Uterus (tissue), 2 donors: ENCODE data around the gene CPT1A.

ENCODE experiments used
- POLR2A ChIP-seq, 2 donors: fragments of 450-650 bp; IDR thresholded peaks; one replicate each; pipeline ENCODE4 v1.6.1; 2016; ENCODE audit warnings: antibody characterized with exemption in 2 of 2, mild to moderate bottlenecking in 1 of 2, moderate library complexity in 1 of 2
- TF ChIP-seq, protein P1 (sequence below), 4 experiments: fragments of 200-600 bp in 2 of 4; fragments of 450-650 bp in 2 of 4; sonication (generic) in 2 of 4; IDR thresholded peaks; one replicate each; pipeline ENCODE4 v1.5.1; 2016 to 2019; ENCODE audit warnings: antibody characterized with exemption in 4 of 4, mild to moderate bottlenecking in 2 of 4, moderate library complexity in 1 of 4

DNA sequence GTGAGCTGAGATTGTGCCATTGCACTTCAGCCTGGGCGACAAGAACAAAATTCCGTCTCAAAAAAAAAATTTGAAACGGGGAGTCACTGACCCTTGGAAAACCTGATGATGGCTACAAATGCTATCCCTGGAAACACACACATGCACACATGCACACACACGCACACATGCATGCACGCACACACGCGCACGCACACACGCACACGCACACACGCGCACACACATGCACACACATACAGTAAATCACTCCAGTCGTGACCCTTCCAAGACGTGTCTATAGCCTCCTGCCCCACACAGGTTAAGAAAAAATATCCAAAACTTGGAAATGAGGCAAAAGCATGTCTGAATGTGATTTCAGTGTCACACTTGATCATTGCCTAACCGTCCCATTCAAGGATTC lies 6.7 kb upstream of the CPT1A start:
- no peak for TF ChIP-seq POLR2A (IDR thresholded peaks at IDR 0.05)
- TF ChIP-seq, protein P1, sequence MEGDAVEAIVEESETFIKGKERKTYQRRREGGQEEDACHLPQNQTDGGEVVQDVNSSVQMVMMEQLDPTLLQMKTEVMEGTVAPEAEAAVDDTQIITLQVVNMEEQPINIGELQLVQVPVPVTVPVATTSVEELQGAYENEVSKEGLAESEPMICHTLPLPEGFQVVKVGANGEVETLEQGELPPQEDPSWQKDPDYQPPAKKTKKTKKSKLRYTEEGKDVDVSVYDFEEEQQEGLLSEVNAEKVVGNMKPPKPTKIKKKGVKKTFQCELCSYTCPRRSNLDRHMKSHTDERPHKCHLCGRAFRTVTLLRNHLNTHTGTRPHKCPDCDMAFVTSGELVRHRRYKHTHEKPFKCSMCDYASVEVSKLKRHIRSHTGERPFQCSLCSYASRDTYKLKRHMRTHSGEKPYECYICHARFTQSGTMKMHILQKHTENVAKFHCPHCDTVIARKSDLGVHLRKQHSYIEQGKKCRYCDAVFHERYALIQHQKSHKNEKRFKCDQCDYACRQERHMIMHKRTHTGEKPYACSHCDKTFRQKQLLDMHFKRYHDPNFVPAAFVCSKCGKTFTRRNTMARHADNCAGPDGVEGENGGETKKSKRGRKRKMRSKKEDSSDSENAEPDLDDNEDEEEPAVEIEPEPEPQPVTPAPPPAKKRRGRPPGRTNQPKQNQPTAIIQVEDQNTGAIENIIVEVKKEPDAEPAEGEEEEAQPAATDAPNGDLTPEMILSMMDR (IDR thresholded peaks at IDR 0.05), result no peak
